Trophoblast cell (in vitro differentiated cells and primary cell): ENCODE results near the gene DNAH17.

Source experiments
- DNase-seq, 2 donors: peaks; one replicate each; pipeline ENCODE4 v3.0.0-alpha.2; 2016
- H2AFZ ChIP-seq: 2 replicates; pipeline ENCODE4 v1.6.1; 2013; ENCODE audit warnings: low read length, moderate library complexity, mild to moderate bottlenecking; ENCODE audit not compliant: insufficient read depth, poor library complexity
- H2AK5ac ChIP-seq: 2 replicates; pipeline ENCODE4 v1.6.1; 2013; ENCODE audit warnings: mild to moderate bottlenecking, low read length
- H2BK120ac ChIP-seq: 2 replicates; pipeline ENCODE4 v1.6.1; 2013; ENCODE audit warnings: low read length, mild to moderate bottlenecking, moderate library complexity; ENCODE audit not compliant: insufficient read depth, poor library complexity
- H2BK12ac ChIP-seq: 2 replicates; pipeline ENCODE4 v1.6.1; 2013; ENCODE audit warnings: mild to moderate bottlenecking, low read length, moderate library complexity
- H2BK5ac ChIP-seq: 2 replicates; pipeline ENCODE4 v1.6.1; 2013; ENCODE audit warnings: low read length, low read depth, moderate library complexity, mild to moderate bottlenecking; ENCODE audit not compliant: poor library complexity
- H3K14ac ChIP-seq: 2 replicates; pipeline ENCODE4 v1.6.1; 2013; ENCODE audit warnings: mild to moderate bottlenecking, low read length
- H3K18ac ChIP-seq: 2 replicates; pipeline ENCODE4 v1.6.1; 2013; ENCODE audit warnings: mild to moderate bottlenecking, low read length
- H3K23ac ChIP-seq: 2 replicates; pipeline ENCODE4 v1.6.1; 2013; ENCODE audit warnings: low read length
- H3K27ac ChIP-seq: 2 replicates; pipeline ENCODE4 v1.5.1; 2013; ENCODE audit warnings: low read depth, mild to moderate bottlenecking, inconsistent platforms, low read length, moderate library complexity
- H3K27me3 ChIP-seq: 2 replicates; pipeline ENCODE4 v1.6.1; 2013; ENCODE audit warnings: inconsistent platforms, mild to moderate bottlenecking, low read length, moderate library complexity; ENCODE audit not compliant: insufficient read depth
- H3K36me3 ChIP-seq, 2 experiments: 1 replicate in 1 of 2; 2 replicates in 1 of 2; pipeline ENCODE4 v1.6.1; 2013; ENCODE audit warnings: low read length in 2 of 2, mild to moderate bottlenecking in 2 of 2, moderate library complexity in 1 of 2; ENCODE audit not compliant: insufficient read depth in 2 of 2, control insufficient read depth in 1 of 2
- H3K4ac ChIP-seq: 2 replicates; pipeline ENCODE4 v1.6.1; 2013; ENCODE audit warnings: low read depth, mild to moderate bottlenecking, low read length, moderate library complexity
- H3K4me1 ChIP-seq, 2 experiments: 1 replicate in 1 of 2; 2 replicates in 1 of 2; pipeline ENCODE4 v1.6.1; 2013; ENCODE audit warnings: low read length in 2 of 2, mild to moderate bottlenecking in 2 of 2, moderate library complexity in 1 of 2; ENCODE audit not compliant: insufficient read depth in 2 of 2, control insufficient read depth in 1 of 2
- H3K4me2 ChIP-seq: 2 replicates; pipeline ENCODE4 v1.6.1; 2013; ENCODE audit warnings: inconsistent platforms, mild to moderate bottlenecking, low read length, moderate library complexity
- H3K4me3 ChIP-seq: 2 replicates; pipeline ENCODE4 v1.5.1; 2013; ENCODE audit warnings: mild to moderate bottlenecking, low read depth, low read length, inconsistent platforms
- H3K79me1 ChIP-seq: one replicate; pipeline ENCODE4 v1.6.1; 2013; ENCODE audit warnings: low read length
- H3K79me2 ChIP-seq: 2 replicates; pipeline ENCODE4 v1.6.1; 2013; ENCODE audit warnings: low read length, mild to moderate bottlenecking; ENCODE audit not compliant: control insufficient read depth, insufficient read depth, poor library complexity
- H3K9ac ChIP-seq: 2 replicates; pipeline ENCODE4 v1.6.1; 2013; ENCODE audit warnings: mild to moderate bottlenecking, low read length
- H3K9me3 ChIP-seq: 2 replicates; pipeline ENCODE4 v1.6.1; 2013; ENCODE audit warnings: low read depth, mild to moderate bottlenecking, control low read depth, inconsistent platforms, low read length; ENCODE audit not compliant: insufficient read depth
- H4K12ac ChIP-seq: 2 replicates; pipeline ENCODE4 v1.6.1; 2013; ENCODE audit warnings: low read depth, mild to moderate bottlenecking, low read length, moderate library complexity
- H4K8ac ChIP-seq: 2 replicates; pipeline ENCODE4 v1.6.1; 2013; ENCODE audit warnings: low read depth, mild to moderate bottlenecking, low read length, moderate library complexity
- H4K91ac ChIP-seq: one replicate; pipeline ENCODE4 v1.6.1; 2013; ENCODE audit warnings: low read depth, mild to moderate bottlenecking, low read length, moderate library complexity
- WGBS: extraction: QIAGEN DNeasy Blood & Tissue Kit; methylation state at CpG from one replicate; pipeline ENCODE4 v1.1.7; 2013; ENCODE audit warnings: missing lambda C conversion rate; ENCODE audit not compliant: insufficient read length, insufficient coverage; ENCODE audit errors: extremely low coverage; 5-methylcytosine and 5-hydroxymethylcytosine counted together

DNAH17 gene

GRCh38 chr17:78393575-78393974, 183.6 kb downstream of the DNAH17 start:
- no peak overlapping the region for H3K23ac ChIP-seq
- no peak overlapping the region for H3K14ac ChIP-seq
- H3K4ac ChIP-seq, result peak overlapping the region; percentile 48
- no peak overlapping the region for H2AFZ ChIP-seq
- no peak overlapping the region for H3K4me2 ChIP-seq
- no peak overlapping the region for H4K12ac ChIP-seq
- H2BK12ac ChIP-seq, result no peak overlapping the region
- H3K27me3 ChIP-seq, result no peaks in the 10 kb centered on the region
- no peak overlapping the region for H2AK5ac ChIP-seq
- peaks cover 30 to 32% of the 10 kb centered on the region in 2 experiments for H3K36me3 ChIP-seq
- H4K91ac ChIP-seq, result no peak overlapping the region
- no CpG with 5 or more reads among the region's 4 CpGs for WGBS
- no peak overlapping the region for H2BK5ac ChIP-seq
- H3K9me3 ChIP-seq, result no peaks in the 10 kb centered on the region
- H2BK120ac ChIP-seq, result no peak overlapping the region
- peaks cover 30% of the 10 kb centered on the region for H3K79me1 ChIP-seq
- H3K9ac ChIP-seq, result no peak overlapping the region
- H3K27ac ChIP-seq, result no peak overlapping the region
- H3K79me2 ChIP-seq, result peaks cover 27% of the 10 kb centered on the region
- DNase-seq, result no peak
- no peak overlapping the region for H3K18ac ChIP-seq
- H4K8ac ChIP-seq, result no peak overlapping the region
- H3K4me1 ChIP-seq, result peaks cover 40 to 59% of the 10 kb centered on the region in 2 experiments
- no peak overlapping the region for H3K4me3 ChIP-seq

GRCh38 chr17:78392295-78392694, 184.9 kb downstream of the DNAH17 start:
- Histone ChIP-seq H3K4ac (peak overlapping the region; percentile 87), H3K9ac (no peak overlapping the region), H2BK12ac (peak overlapping the region; percentile 83), H3K27me3 (no peaks in the 10 kb centered on the region), H3K14ac (peak overlapping the region; percentile 79), H2AFZ (no peak overlapping the region), H3K23ac (no peak overlapping the region), H3K9me3 (no peaks in the 10 kb centered on the region), H3K4me1 (peaks cover 30 to 56% of the 10 kb centered on the region in 2 experiments), H3K18ac (peak overlapping the region; percentile 73), H3K4me3 (no peak overlapping the region), H4K12ac (no peak overlapping the region), H2AK5ac (no peak overlapping the region), H4K91ac (peak overlapping the region; percentile 72), H3K79me1 (peaks cover 27% of the 10 kb centered on the region), H2BK5ac (peak overlapping the region; percentile 77), H3K4me2 (peak overlapping the region; percentile 24), H3K36me3 (peaks cover 21% of the 10 kb centered on the region in 2 experiments), H3K79me2 (peaks cover 31% of the 10 kb centered on the region), H2BK120ac (peak overlapping the region; percentile 81), H3K27ac (peak overlapping the region; percentile 84), H4K8ac (peak overlapping the region; percentile 40)
- DNase-seq, result no peak
- WGBS, result no CpG with 5 or more reads among the region's 6 CpGs

- peaks cover 33% of the 10 kb centered on the region for H3K79me2 ChIP-seq
- H3K4me2 ChIP-seq, result peak overlapping the region; percentile 24
- H3K4me1 ChIP-seq, result peaks cover 26 to 52% of the 10 kb centered on the region in 2 experiments
- peak overlapping the region; percentile 46 for H2BK5ac ChIP-seq
- H4K8ac ChIP-seq, result no peak overlapping the region
- H4K12ac ChIP-seq, result no peak overlapping the region
- H2BK120ac ChIP-seq, result peak overlapping the region; percentile 81
- peak overlapping the region; percentile 80 for H2BK12ac ChIP-seq
- H3K27ac ChIP-seq, result peak overlapping the region; percentile 84
- H3K79me1 ChIP-seq, result peaks cover 23% of the 10 kb centered on the region
- H4K91ac ChIP-seq, result peak overlapping the region; percentile 81
- no peaks in the 10 kb centered on the region for H3K27me3 ChIP-seq
- peak overlapping the region; percentile 35 for H3K14ac ChIP-seq
- no peak overlapping the region for H3K4me3 ChIP-seq
- no peak overlapping the region for H3K23ac ChIP-seq
- no peak overlapping the region for H3K9ac ChIP-seq
- no peak overlapping the region for H2AFZ ChIP-seq
- no CpG with 5 or more reads among the region's 4 CpGs for WGBS
- no peak overlapping the region for H2AK5ac ChIP-seq
- H3K18ac ChIP-seq, result peak overlapping the region; percentile 25
- no peaks in the 10 kb centered on the region for H3K9me3 ChIP-seq
- H3K36me3 ChIP-seq, result peaks cover 17% of the 10 kb centered on the region in 2 experiments
- peak; percentile 72 to 79 for DNase-seq
- H3K4ac ChIP-seq, result peak overlapping the region; percentile 6
These were observed 185.4 kb downstream of the DNAH17 start for GRCh38 chr17:78391843-78392242.

- WGBS, result no CpG with 5 or more reads among the region's 11 CpGs
- no peak overlapping the region for H3K9ac ChIP-seq
- no peak overlapping the region for H3K23ac ChIP-seq
- no peaks in the 10 kb centered on the region for H3K9me3 ChIP-seq
- H4K8ac ChIP-seq, result peak overlapping the region; percentile 58
- H3K27ac ChIP-seq, result peak overlapping the region; percentile 84
- H4K12ac ChIP-seq, result no peak overlapping the region
- H3K18ac ChIP-seq, result peak overlapping the region; percentile 25
- H2AFZ ChIP-seq, result no peak overlapping the region
- no peak overlapping the region for H3K4me3 ChIP-seq
- H2AK5ac ChIP-seq, result peak overlapping the region; percentile 92
- peaks cover 11% of the 10 kb centered on the region in 2 experiments for H3K36me3 ChIP-seq
- H3K27me3 ChIP-seq, result no peaks in the 10 kb centered on the region
- no peak overlapping the region for H3K4me2 ChIP-seq
- peak overlapping the region; percentile 81 for H4K91ac ChIP-seq
- peak overlapping the region; percentile 49 for H3K14ac ChIP-seq
- DNase-seq, result no peak
- peaks cover 36% of the 10 kb centered on the region for H3K79me2 ChIP-seq
- H3K79me1 ChIP-seq, result peaks cover 20% of the 10 kb centered on the region
- H2BK120ac ChIP-seq, result peak overlapping the region; percentile 81
- H2BK5ac ChIP-seq, result peak overlapping the region; percentile 46
- H2BK12ac ChIP-seq, result peak overlapping the region; percentile 80
- peaks cover 26 to 48% of the 10 kb centered on the region in 2 experiments for H3K4me1 ChIP-seq
- H3K4ac ChIP-seq, result peak overlapping the region; percentile 84
These were observed 186.2 kb downstream of the DNAH17 start for GRCh38 chr17:78391051-78391431.
